ENCODE results near the gene PTBP2. TPM values are rescaled to one million over a fixed set of nuclear protein-coding genes. Genes with fewer than 3 reads are reported as not detected.

PTBP2 gene
- total RNA-seq, 1 donor from 2014 or later: 56.7 TPM

- DNase-seq (ENCODE audit: extremely low spot score in 2 of 2): no peak
Observed at GRCh38 chr1:96825950-96826576, 104.5 kb downstream of the PTBP2 start.

GRCh38 chr1:96833376-96833775 is 111.8 kb downstream of the PTBP2 start:
- intact Hi-C loops (cut with DNase I): no loop called here
- Histone ChIP-seq H3K27me3 (no peaks in the 10 kb centered on the region), H3K27ac (no peak overlapping the region), H3K4me1 (peaks cover 8% of the 10 kb centered on the region), H3K36me3 (no peaks in the 10 kb centered on the region), H3K4me3 (no peak overlapping the region), H3K9me3 (no peaks in the 10 kb centered on the region)
- TF ChIP-seq POLR2A (IDR thresholded peaks at IDR 0.05) (no peak), POLR2AphosphoS5 (IDR thresholded peaks at IDR 0.05; ENCODE audit: insufficient read depth in 1 of 2, low read depth in 1 of 2) (no peak), CTCF (IDR thresholded peaks at IDR 0.05) (no peak)
- no peak for DNase-seq (ENCODE audit: extremely low spot score in 2 of 2)

More at GRCh38 chr1:96825950-96826576, 104.5 kb downstream of the PTBP2 start:
- no peaks in the 10 kb centered on the region for H3K36me3 ChIP-seq
- no peak overlapping the region for H3K27ac ChIP-seq
- TF ChIP-seq CTCF (IDR thresholded peaks at IDR 0.05) (no peak), POLR2A (IDR thresholded peaks at IDR 0.05) (no peak), POLR2AphosphoS5 (IDR thresholded peaks at IDR 0.05; ENCODE audit: insufficient read depth in 1 of 2, low read depth in 1 of 2) (no peak)
- H3K27me3 ChIP-seq: no peaks in the 10 kb centered on the region
- no peak overlapping the region for H3K4me3 ChIP-seq
- H3K4me1 ChIP-seq: no peaks in the 10 kb centered on the region
- intact Hi-C loops (cut with DNase I): no loop called here
- H3K9me3 ChIP-seq: no peaks in the 10 kb centered on the region

GRCh38 chr1:96834986-96835385 is 113.4 kb downstream of the PTBP2 start:
- no peak for DNase-seq (ENCODE audit: extremely low spot score in 2 of 2)
- Histone ChIP-seq H3K9me3 (no peaks in the 10 kb centered on the region), H3K27ac (no peak overlapping the region), H3K36me3 (no peaks in the 10 kb centered on the region), H3K4me3 (no peak overlapping the region), H3K4me1 (peaks cover 8% of the 10 kb centered on the region), H3K27me3 (no peaks in the 10 kb centered on the region)
- TF ChIP-seq CTCF (IDR thresholded peaks at IDR 0.05): no peak
- no peak for TF ChIP-seq POLR2AphosphoS5 (IDR thresholded peaks at IDR 0.05; ENCODE audit: insufficient read depth in 1 of 2, low read depth in 1 of 2)
- no peak for TF ChIP-seq POLR2A (IDR thresholded peaks at IDR 0.05)
- intact Hi-C loops (cut with DNase I): no loop called here

- H3K36me3 ChIP-seq: no peaks in the 10 kb centered on the region
- no peaks in the 10 kb centered on the region for H3K27me3 ChIP-seq
- H3K4me3 ChIP-seq: no peak overlapping the region
- no peak for DNase-seq (ENCODE audit: extremely low spot score in 2 of 2)
- peaks cover 8% of the 10 kb centered on the region for H3K4me1 ChIP-seq
- H3K9me3 ChIP-seq: no peaks in the 10 kb centered on the region
- peak overlapping the region; percentile 49 for H3K27ac ChIP-seq
- intact Hi-C loops (cut with DNase I): no loop called here
- TF ChIP-seq POLR2AphosphoS5 (IDR thresholded peaks at IDR 0.05; ENCODE audit: insufficient read depth in 1 of 2, low read depth in 1 of 2) (no peak), POLR2A (IDR thresholded peaks at IDR 0.05) (no peak), CTCF (IDR thresholded peaks at IDR 0.05) (no peak)
Observed at GRCh38 chr1:96837057-96837780, 115.6 kb downstream of the PTBP2 start.

GRCh38 chr1:96837781-96838216 is 116.2 kb downstream of the PTBP2 start:
- H3K27ac ChIP-seq: peak overlapping the region; percentile 49
- no peaks in the 10 kb centered on the region for H3K36me3 ChIP-seq
- no peaks in the 10 kb centered on the region for H3K27me3 ChIP-seq
- intact Hi-C loops (cut with DNase I): no loop called here
- no peak overlapping the region for H3K4me3 ChIP-seq
- TF ChIP-seq POLR2AphosphoS5 (IDR thresholded peaks at IDR 0.05; ENCODE audit: insufficient read depth in 1 of 2, low read depth in 1 of 2) (no peak), CTCF (IDR thresholded peaks at IDR 0.05) (no peak), POLR2A (IDR thresholded peaks at IDR 0.05) (no peak)
- H3K9me3 ChIP-seq: no peaks in the 10 kb centered on the region
- DNase-seq (ENCODE audit: extremely low spot score in 2 of 2): no peak
- H3K4me1 ChIP-seq: peaks cover 8% of the 10 kb centered on the region
